ENCODE measurements around the gene FH. TPM values are rescaled to one million over a fixed set of nuclear protein-coding genes. Genes with fewer than 3 reads are reported as not detected.

Gene FH
- total and polyA plus RNA-seq, 2 donors (not counting 1 experiment from before 2014, with no cell fraction given): 18.5 to 32.4 TPM

DNA sequence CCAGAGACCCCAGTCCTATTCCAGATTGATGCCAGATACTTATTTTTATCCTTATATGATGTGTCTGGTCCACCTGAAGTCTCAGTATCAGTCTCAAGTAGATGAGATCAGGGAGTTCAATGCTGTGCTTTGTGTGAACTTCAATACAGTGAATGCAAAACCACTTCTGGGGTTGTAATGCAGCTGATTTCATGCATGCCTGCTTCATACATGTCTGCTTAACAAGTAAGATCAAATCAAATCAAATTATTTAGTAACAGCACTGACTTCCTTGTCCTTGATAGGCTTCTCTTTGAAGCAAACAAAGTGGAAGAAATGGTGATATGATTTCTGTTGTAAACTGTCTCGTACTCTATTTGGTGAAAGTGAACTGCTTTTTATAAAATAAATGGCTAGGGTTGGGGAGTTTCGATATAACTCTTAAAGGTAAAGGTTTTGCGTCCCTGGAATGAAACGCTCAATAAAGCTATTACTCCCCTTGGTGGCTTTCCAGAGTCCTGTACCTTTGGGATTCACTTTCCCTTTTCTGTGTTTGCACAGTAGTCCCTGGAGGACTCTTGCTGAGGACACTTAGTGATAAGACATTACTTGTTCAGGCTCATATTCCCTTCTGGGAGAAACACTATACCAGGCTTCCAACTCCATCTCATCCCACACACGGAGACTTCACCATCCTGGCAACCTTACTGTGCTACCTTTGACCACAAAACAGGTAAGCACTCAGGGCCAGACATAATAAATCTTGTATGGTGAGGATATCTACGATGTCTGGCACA lies 59.3 kb downstream of the FH start:
- no peak for TF ChIP-seq EZH2 (IDR thresholded peaks at IDR 0.05; ENCODE audit: borderline replicate concordance, insufficient read depth, low read depth, low read length, poor library complexity, severe bottlenecking)
- TF ChIP-seq, protein P1, sequence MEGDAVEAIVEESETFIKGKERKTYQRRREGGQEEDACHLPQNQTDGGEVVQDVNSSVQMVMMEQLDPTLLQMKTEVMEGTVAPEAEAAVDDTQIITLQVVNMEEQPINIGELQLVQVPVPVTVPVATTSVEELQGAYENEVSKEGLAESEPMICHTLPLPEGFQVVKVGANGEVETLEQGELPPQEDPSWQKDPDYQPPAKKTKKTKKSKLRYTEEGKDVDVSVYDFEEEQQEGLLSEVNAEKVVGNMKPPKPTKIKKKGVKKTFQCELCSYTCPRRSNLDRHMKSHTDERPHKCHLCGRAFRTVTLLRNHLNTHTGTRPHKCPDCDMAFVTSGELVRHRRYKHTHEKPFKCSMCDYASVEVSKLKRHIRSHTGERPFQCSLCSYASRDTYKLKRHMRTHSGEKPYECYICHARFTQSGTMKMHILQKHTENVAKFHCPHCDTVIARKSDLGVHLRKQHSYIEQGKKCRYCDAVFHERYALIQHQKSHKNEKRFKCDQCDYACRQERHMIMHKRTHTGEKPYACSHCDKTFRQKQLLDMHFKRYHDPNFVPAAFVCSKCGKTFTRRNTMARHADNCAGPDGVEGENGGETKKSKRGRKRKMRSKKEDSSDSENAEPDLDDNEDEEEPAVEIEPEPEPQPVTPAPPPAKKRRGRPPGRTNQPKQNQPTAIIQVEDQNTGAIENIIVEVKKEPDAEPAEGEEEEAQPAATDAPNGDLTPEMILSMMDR (IDR thresholded peaks at IDR 0.05): no peak
- Histone ChIP-seq H3K4me1 (ENCODE audit: control insufficient read depth in 2 of 2, insufficient read depth in 2 of 2, low read length in 2 of 2) (no peaks in the 10 kb centered on the region), H3K36me3 (replicated peaks in 1 of 2; ENCODE audit: control extremely low read depth in 1 of 2, control insufficient read depth in 1 of 2, extremely low read depth in 1 of 2, insufficient read depth in 2 of 2, low read length in 1 of 2) (no peaks in the 10 kb centered on the region), H2AFZ (ENCODE audit: insufficient read depth, low read depth, low read length, poor library complexity, severe bottlenecking) (no peak overlapping the region), H3K27me3 (replicated peaks in 1 of 4; ENCODE audit: control extremely low read depth in 1 of 4, control insufficient read depth in 3 of 4, insufficient read depth in 4 of 4, low read length in 3 of 4) (peaks cover 0 to 6% (median 0%) of the 10 kb centered on the region in 4 experiments), H4K20me1 (ENCODE audit: control insufficient read depth, insufficient read depth, low read length, poor library complexity, severe bottlenecking) (no peaks in the 10 kb centered on the region), H3K4me3 (ENCODE audit: control extremely low read depth in 1 of 5, extremely low read depth in 1 of 5, insufficient read depth in 1 of 5, low read depth in 2 of 5, low read length in 4 of 5) (no peak overlapping the region), H3K79me2 (ENCODE audit: control insufficient read depth, insufficient read depth, low read length) (no peaks in the 10 kb centered on the region), H3K9ac (ENCODE audit: low read length) (no peak overlapping the region), H3K4me2 (replicated peaks; ENCODE audit: low read depth, low read length, poor library complexity, severe bottlenecking) (no peak overlapping the region), H3K9me3 (ENCODE audit: control extremely low read depth in 1 of 3, control insufficient read depth in 2 of 3, insufficient read depth in 1 of 3, low read length in 2 of 3) (no peaks in the 10 kb centered on the region), H3K27ac (ENCODE audit: low read length in 2 of 2) (no peak overlapping the region)
- Mint-ChIP-seq H3K4me1 (no peaks in the 10 kb centered on the region), H3K4me3 (no peak overlapping the region), H3K27ac (no peak overlapping the region), H3K9me3 (ENCODE audit: insufficient read depth) (no peaks in the 10 kb centered on the region), H3K27me3 (peaks cover 10% of the 10 kb centered on the region)
- ChIA-PET POLR2A (no interaction called here), CTCF (no interaction called here)
- WGBS (ENCODE audit: insufficient coverage): 100% methylated on average over 4 of the region's 6 CpGs
- ATAC-seq (ENCODE audit: low read depth): no peak
- intact Hi-C loops (cut with micrococcal nuclease): no loop called here
- DNase-seq: no peak

DNA sequence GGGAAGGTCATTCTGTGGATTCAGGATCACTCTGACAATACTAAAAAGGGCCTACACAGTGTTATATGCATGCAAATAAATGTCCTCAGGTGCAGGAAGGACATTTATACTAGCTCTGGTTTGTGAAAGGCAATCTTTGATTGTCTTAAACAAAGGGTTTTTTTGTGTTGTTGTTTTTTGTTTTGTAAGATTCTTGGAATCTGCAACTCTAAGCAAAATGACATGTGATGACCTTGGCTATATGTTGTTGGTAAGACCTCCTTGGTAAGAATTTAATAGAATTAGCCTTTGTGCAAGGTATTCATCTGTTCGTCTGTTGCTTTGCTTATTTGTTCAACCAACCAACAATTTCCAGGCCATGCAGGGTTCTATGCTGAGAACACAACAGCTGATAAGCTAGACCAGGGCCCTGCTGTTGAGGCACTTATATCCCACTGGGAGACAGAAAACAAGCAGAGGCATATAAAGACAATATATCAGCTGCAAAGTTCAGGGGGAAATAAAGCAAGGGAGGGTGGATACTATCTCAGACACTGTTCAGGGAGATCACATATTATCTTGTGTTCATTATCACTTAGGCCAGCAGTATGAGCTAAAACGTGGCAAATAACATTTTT lies 60.3 kb downstream of the FH start:
- Mint-ChIP-seq H3K27me3 (peaks cover 10% of the 10 kb centered on the region), H3K4me3 (no peak overlapping the region), H3K9me3 (ENCODE audit: insufficient read depth) (no peaks in the 10 kb centered on the region), H3K27ac (no peak overlapping the region), H3K4me1 (no peaks in the 10 kb centered on the region)
- H3K9me3 ChIP-seq (ENCODE audit: control extremely low read depth in 1 of 3, control insufficient read depth in 2 of 3, insufficient read depth in 1 of 3, low read length in 2 of 3): no peaks in the 10 kb centered on the region
- H2AFZ ChIP-seq (ENCODE audit: insufficient read depth, low read depth, low read length, poor library complexity, severe bottlenecking): no peak overlapping the region
- no peaks in the 10 kb centered on the region for H3K4me1 ChIP-seq (ENCODE audit: control insufficient read depth in 2 of 2, insufficient read depth in 2 of 2, low read length in 2 of 2)
- peaks cover 0 to 6% (median 0%) of the 10 kb centered on the region in 4 experiments for H3K27me3 ChIP-seq (replicated peaks in 1 of 4; ENCODE audit: control extremely low read depth in 1 of 4, control insufficient read depth in 3 of 4, insufficient read depth in 4 of 4, low read length in 3 of 4)
- no peaks in the 10 kb centered on the region for H4K20me1 ChIP-seq (ENCODE audit: control insufficient read depth, insufficient read depth, low read length, poor library complexity, severe bottlenecking)
- no peaks in the 10 kb centered on the region for H3K36me3 ChIP-seq (replicated peaks in 1 of 2; ENCODE audit: control extremely low read depth in 1 of 2, control insufficient read depth in 1 of 2, extremely low read depth in 1 of 2, insufficient read depth in 2 of 2, low read length in 1 of 2)
- no peak for ATAC-seq (ENCODE audit: low read depth)
- no peak overlapping the region for H3K27ac ChIP-seq (ENCODE audit: low read length in 2 of 2)
- H3K4me3 ChIP-seq (ENCODE audit: control extremely low read depth in 1 of 5, extremely low read depth in 1 of 5, insufficient read depth in 1 of 5, low read depth in 2 of 5, low read length in 4 of 5): no peak overlapping the region
- POLR2A ChIA-PET: no interaction called here
- intact Hi-C loops (cut with micrococcal nuclease): no loop called here
- H3K9ac ChIP-seq (ENCODE audit: low read length): no peak overlapping the region
- CTCF ChIA-PET: no interaction called here
- TF ChIP-seq, protein P1 (IDR thresholded peaks at IDR 0.05): no peak
- no peak for TF ChIP-seq EZH2 (IDR thresholded peaks at IDR 0.05; ENCODE audit: borderline replicate concordance, insufficient read depth, low read depth, low read length, poor library complexity, severe bottlenecking)
- H3K4me2 ChIP-seq (replicated peaks; ENCODE audit: low read depth, low read length, poor library complexity, severe bottlenecking): no peak overlapping the region
- no peak for DNase-seq
- WGBS (ENCODE audit: insufficient coverage): no CpG with 5 or more reads among the region's 2 CpGs
- no peaks in the 10 kb centered on the region for H3K79me2 ChIP-seq (ENCODE audit: control insufficient read depth, insufficient read depth, low read length)
